ENCODE measurements around the gene TXN2. TPM values are rescaled to one million over a fixed set of nuclear protein-coding genes. Genes with fewer than 3 reads are reported as not detected.

TXN2 gene
- total RNA-seq, 1 donor from 2014 or later, result 61.0 TPM

GRCh38 chr22:36439481-36440271, 41.8 kb downstream of the TXN2 start:
- Histone ChIP-seq H3K27me3 (ENCODE audit: insufficient read depth, low read length) (no peaks in the 10 kb centered on the region), H3K9me3 (ENCODE audit: insufficient read depth, low read depth, low read length) (no peaks in the 10 kb centered on the region), H3K4me1 (ENCODE audit: insufficient read depth, low read length) (peaks cover 43% of the 10 kb centered on the region), H3K4me3 (ENCODE audit: insufficient read depth, low read depth, low read length) (no peak overlapping the region), H3K4me2 (ENCODE audit: low read length) (peak overlapping the region; percentile 26), H3K27ac (ENCODE audit: low read depth, low read length) (peak overlapping the region; percentile 79), H2AFZ (ENCODE audit: low read depth, low read length) (no peak overlapping the region), H3K9ac (ENCODE audit: low read length) (peak overlapping the region; percentile 55), H3K79me2 (ENCODE audit: insufficient read depth, low read length) (no peaks in the 10 kb centered on the region), H3K36me3 (ENCODE audit: insufficient read depth, low read length) (no peaks in the 10 kb centered on the region), H4K20me1 (ENCODE audit: insufficient read depth, low read length) (no peaks in the 10 kb centered on the region)
- Mint-ChIP-seq H3K4me1 (ENCODE audit: low read depth, unreplicated experiment) (peaks cover 43% of the 10 kb centered on the region), H3K9me3 (ENCODE audit: unreplicated experiment) (no peaks in the 10 kb centered on the region), H3K36me3 (ENCODE audit: low read depth, unreplicated experiment) (no peaks in the 10 kb centered on the region), H3K4me3 (ENCODE audit: unreplicated experiment) (no peak overlapping the region), H3K27me3 (ENCODE audit: low read depth, unreplicated experiment) (no peaks in the 10 kb centered on the region), H3K27ac (ENCODE audit: unreplicated experiment) (peak overlapping the region; percentile 86)
- FAIRE-seq (peak; percentile 95), DNase-seq (ENCODE audit: low read depth) (peak; percentile 96)
- no peak for TF ChIP-seq CTCF (IDR thresholded peaks at IDR 0.05; ENCODE audit: insufficient read depth, low read depth, low read length)
- no peak for TF ChIP-seq EZH2 (IDR thresholded peaks at IDR 0.05; ENCODE audit: insufficient read depth, low read length)

- DNase-seq (ENCODE audit: low read depth) (no peak), FAIRE-seq (no peak)
- Mint-ChIP-seq H3K27me3 (ENCODE audit: low read depth, unreplicated experiment) (no peaks in the 10 kb centered on the region), H3K4me1 (ENCODE audit: low read depth, unreplicated experiment) (peaks cover 63% of the 10 kb centered on the region), H3K9me3 (ENCODE audit: unreplicated experiment) (no peaks in the 10 kb centered on the region), H3K27ac (ENCODE audit: unreplicated experiment) (peak overlapping the region; percentile 18), H3K36me3 (ENCODE audit: low read depth, unreplicated experiment) (no peaks in the 10 kb centered on the region), H3K4me3 (ENCODE audit: unreplicated experiment) (no peak overlapping the region)
- H3K4me1 ChIP-seq (ENCODE audit: insufficient read depth, low read length), result peaks cover 51% of the 10 kb centered on the region
- no peak overlapping the region for H3K4me3 ChIP-seq (ENCODE audit: insufficient read depth, low read depth, low read length)
- H4K20me1 ChIP-seq (ENCODE audit: insufficient read depth, low read length), result no peaks in the 10 kb centered on the region
- no peak overlapping the region for H3K27ac ChIP-seq (ENCODE audit: low read depth, low read length)
- TF ChIP-seq CTCF (IDR thresholded peaks at IDR 0.05; ENCODE audit: insufficient read depth, low read depth, low read length) (no peak), EZH2 (IDR thresholded peaks at IDR 0.05; ENCODE audit: insufficient read depth, low read length) (no peak)
- H3K4me2 ChIP-seq (ENCODE audit: low read length), result no peak overlapping the region
- no peaks in the 10 kb centered on the region for H3K36me3 ChIP-seq (ENCODE audit: insufficient read depth, low read length)
- H2AFZ ChIP-seq (ENCODE audit: low read depth, low read length), result no peak overlapping the region
- H3K9me3 ChIP-seq (ENCODE audit: insufficient read depth, low read depth, low read length), result no peaks in the 10 kb centered on the region
- H3K9ac ChIP-seq (ENCODE audit: low read length), result no peak overlapping the region
- no peaks in the 10 kb centered on the region for H3K27me3 ChIP-seq (ENCODE audit: insufficient read depth, low read length)
- no peaks in the 10 kb centered on the region for H3K79me2 ChIP-seq (ENCODE audit: insufficient read depth, low read length)
These were observed 45.7 kb downstream of the TXN2 start for GRCh38 chr22:36435516-36436415.
